C1 segment of cervical spinal cord (tissue), 14 donors: ENCODE results near the gene C9orf85.

Source experiments
- DNase-seq, 14 donors: peaks; one replicate each; lab custom pipeline; 2025; lab: John Stamatoyannopoulos, UW

C9orf85 gene

DNA sequence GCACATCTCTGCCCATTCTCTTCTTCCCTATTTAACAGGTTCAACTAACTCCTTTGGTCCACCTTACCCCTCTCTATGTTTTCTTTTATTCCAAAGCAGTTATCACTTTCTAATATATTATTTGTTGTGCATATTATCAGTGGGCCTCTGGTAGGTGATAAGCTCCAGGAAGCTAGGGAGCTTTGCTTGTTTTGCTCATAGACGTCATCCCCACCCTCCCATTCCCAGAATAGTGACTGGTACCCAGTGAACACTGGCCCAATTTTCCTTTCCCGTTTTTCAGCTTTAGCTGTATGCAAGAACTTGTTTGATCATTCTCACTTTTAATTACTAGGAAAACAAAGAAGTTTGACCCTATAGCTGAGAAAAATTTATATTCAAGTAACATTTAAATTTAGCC, 7.4 kb upstream of the C9orf85 start:
- DNase-seq, result no peak

GRCh38 chr9:71908825-71909224, 2.6 kb upstream of the C9orf85 start:
- peak in 1 of 14 donors; percentile 14 for DNase-seq

DNA sequence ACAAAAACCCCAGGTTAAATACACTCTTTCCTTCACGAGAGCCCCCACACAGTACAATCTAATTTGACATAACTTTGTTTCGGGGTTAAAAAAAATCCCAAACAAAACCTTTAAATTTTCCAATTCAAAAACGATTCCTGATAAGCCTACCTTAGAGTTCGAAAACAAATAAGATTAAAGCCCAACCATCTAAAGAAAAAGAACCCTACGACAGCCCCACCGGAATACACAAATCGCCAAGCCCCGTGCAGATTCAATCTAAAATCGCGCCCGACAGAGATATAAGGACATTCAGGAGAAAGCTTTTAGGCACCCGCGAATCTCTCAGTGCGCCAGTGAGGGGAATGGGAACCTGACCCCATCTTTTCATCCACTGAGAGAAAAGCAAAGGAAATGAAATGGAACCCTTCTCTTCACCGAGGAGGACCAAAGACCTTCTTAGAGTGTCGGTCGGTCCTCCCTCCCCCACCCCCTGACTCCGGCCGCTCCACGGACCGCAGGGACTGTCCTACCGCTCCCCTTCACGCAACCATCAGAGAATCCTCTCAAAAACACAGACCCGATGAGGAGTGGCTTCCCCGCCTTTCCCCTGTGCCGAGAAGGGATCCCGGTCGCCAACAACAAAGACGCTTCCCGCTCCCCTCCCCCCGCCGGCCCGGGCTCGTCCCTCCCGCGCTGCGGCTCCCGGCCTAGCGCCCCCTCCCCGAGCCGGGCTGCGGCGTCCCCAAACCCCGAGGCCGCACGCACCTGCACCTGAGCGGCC, 1.4 kb upstream of the C9orf85 start:
- peak; percentile 9 to 89 (median 72) for DNase-seq

DNA sequence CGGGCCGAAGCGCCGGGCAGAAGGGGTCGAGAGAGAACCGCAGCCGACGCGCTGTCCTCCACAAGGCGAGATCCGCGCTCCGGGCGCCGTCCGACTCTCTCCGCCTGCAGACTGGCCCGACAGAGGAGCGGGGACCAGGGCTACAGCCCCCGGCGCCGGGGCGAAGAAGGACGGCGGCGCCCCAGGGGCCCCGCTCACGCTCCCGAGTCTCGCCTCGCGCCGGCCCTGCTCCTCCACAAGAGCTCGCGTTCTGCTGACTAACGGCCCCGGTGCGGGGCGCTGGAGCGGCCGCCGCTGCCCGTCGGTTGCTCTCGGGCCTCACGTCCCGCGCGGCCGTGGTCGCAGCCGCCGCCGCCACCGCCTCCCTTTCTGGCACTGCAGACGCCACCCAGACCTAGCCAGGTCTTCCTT, 784 bp upstream of the C9orf85 start:
- peak in 1 of 14 donors; percentile 89 for DNase-seq

- DNase-seq, result no peak
Measured at GRCh38 chr9:71911908-71912335, 483 bp downstream of the C9orf85 start.

- no peak for DNase-seq
Measured at GRCh38 chr9:71915495-71915894, 4.1 kb downstream of the C9orf85 start.

GRCh38 chr9:71916834-71917534, 5.5 kb downstream of the C9orf85 start:
- DNase-seq, result no peak

- DNase-seq, result no peak
Measured at GRCh38 chr9:71918419-71918818, 7.0 kb downstream of the C9orf85 start.

- DNase-seq, result no peak
Measured at GRCh38 chr9:71920456-71921189, 9.2 kb downstream of the C9orf85 start.

- DNase-seq, result no peak
Measured at GRCh38 chr9:71921190-71921814, 9.9 kb downstream of the C9orf85 start.

- no peak for DNase-seq
Measured at GRCh38 chr9:71924576-71924975, 13.1 kb downstream of the C9orf85 start.

DNA sequence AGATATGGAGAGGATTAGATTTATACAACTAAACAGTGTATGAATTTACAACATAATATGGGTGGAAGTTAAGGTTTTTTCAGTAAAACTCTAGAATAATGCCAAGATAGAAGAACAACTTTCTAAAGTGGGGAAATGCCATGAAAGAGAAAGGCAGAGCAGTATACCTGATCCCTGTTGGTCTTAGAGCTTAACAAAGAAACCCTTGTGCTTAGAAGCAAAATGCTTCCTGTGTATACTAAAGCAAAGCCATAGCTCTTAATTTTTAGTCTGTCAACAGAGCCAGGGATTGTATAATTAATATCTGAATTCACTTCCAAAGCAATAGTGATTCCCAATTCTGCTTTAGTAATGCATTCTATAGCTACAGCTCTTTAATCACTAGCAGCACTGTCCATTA, 14.4 kb downstream of the C9orf85 start:
- no peak for DNase-seq

DNA sequence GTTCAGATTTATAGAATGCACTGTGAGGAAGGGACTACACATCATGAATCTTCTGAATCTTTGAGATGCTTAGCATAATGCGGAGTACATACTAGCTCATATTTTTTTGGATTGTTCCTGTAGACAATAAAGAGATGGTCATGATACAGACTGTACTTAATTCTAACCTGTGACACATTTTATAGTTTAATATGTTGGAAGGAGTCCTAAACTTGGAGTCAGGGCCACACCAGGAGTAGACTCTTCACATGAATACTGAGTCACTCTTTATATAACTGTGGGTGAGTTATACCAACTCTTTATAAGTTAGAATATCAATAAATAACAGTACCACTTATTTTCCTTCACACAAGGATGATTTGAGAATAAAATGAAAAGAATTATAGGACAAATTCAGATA, 16.9 kb downstream of the C9orf85 start:
- DNase-seq, result no peak

DNA sequence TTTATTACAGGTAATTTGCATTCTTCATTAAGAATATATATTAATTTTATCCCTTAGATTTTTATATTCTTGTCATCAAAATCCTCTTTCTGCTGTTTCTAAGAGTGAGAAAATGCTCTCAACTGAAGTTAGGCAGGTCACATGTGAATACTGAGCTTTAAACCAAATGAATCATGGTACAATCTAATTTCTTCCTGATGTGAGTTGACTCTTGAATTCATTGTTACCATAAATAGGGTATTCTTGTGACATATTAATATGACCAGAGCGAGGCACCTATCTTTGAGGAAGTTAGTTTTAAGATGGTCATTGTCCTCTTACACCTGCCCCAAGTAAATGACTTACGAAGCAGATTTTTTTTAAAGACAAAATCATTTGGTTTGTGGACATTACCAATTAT, 17.4 kb downstream of the C9orf85 start:
- DNase-seq, result no peak

GRCh38 chr9:71929223-71929622, 17.8 kb downstream of the C9orf85 start:
- no peak for DNase-seq

GRCh38 chr9:71929791-71930440, 18.5 kb downstream of the C9orf85 start:
- no peak for DNase-seq

GRCh38 chr9:71931166-71931565, 19.7 kb downstream of the C9orf85 start:
- DNase-seq, result no peak

- DNase-seq, result no peak
Measured at GRCh38 chr9:71936066-71936465, 24.6 kb downstream of the C9orf85 start.

DNA sequence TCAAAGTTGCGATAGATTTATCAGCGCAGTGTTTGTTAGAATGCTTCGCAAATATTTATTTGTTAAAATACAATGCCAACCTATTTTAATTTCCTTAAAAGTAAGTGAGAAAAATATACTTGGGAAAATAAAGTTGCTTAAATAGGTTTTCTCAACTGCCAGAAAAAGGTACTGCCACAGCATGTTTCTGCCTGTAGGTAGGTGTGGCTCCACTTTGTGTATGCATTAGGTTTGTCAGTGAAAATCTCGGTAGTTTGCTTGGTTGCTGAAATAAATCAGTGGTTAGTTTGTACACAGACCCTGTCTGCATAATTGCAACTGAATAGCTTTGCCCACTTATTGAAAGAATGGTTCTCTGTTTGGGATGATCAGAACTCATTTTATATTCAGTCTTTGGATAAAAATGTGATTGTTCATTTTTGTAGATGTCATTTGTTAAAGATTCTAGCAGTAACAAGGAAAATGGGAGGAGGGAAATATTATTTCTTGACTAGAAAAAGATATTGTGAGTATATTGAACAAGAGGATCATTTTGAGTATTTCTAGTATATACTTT, 25.7 kb downstream of the C9orf85 start:
- peak in 2 of 14 donors; percentile 7 to 11 for DNase-seq

DNA sequence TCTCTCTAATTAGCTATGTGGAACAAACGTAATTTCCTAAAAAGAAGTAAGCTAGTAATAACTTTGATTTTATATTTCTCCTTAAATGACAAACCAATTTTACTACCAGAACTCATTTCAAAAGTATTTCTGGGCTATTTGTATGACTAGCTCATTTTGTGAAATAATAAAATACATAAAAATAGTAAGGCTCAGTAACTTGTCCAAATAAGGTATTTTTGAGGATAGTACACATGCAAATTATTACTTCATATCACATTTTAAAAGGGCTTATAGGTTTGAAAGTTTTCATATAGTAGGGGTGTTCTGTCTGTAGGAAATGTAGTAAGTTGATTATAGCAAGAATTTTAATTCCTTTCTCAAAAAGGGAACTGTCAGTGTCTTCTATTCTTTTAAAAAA, 26.5 kb downstream of the C9orf85 start:
- DNase-seq, result no peak

- DNase-seq, result no peak
Measured at GRCh38 chr9:71941060-71941568, 29.7 kb downstream of the C9orf85 start.
